IMR-90 (cell line): ENCODE measurements around the gene SH3RF3.

Experiments used
- CTCF ChIP-seq: conservative IDR thresholded peaks from 2 replicates; pipeline ENCODE4 v1.5.1; 2012; ENCODE audit warnings: mild to moderate bottlenecking, low read depth, low read length, improper control_type of control experiment
- POLR2A ChIP-seq: IDR thresholded peaks from 2 replicates; pipeline ENCODE4 v1.6.1; 2012; ENCODE audit warnings: mild to moderate bottlenecking, low read depth, low read length
- RAD21 ChIP-seq: IDR thresholded peaks from 2 replicates; pipeline ENCODE4 v1.6.1; 2012; ENCODE audit warnings: low read length, improper control_type of control experiment
- SMC3 ChIP-seq: fragments of 150-350 bp; IDR thresholded peaks from 2 replicates; pipeline ENCODE4 v1.6.1; 2016; ENCODE audit warnings: low read depth, mild to moderate bottlenecking, antibody characterized with exemption, low read length, moderate library complexity

GRCh38 chr2:109348190-109348589 is 219.2 kb downstream of the SH3RF3 start:
- TF ChIP-seq POLR2A (no peak), SMC3 (no peak), CTCF (no peak), RAD21 (no peak)
